ENCODE measurements around the gene GABRB2.

- TF ChIP-seq POLR2AphosphoS5 (IDR thresholded peaks at IDR 0.05; ENCODE audit: low read depth, low read length) (no peak), CTCF (IDR thresholded peaks at IDR 0.05) (no peak), SIN3A (IDR thresholded peaks at IDR 0.05; ENCODE audit: borderline replicate concordance, insufficient read depth, low read depth, low read length) (no peak)
- TF ChIP-seq, protein P1, sequence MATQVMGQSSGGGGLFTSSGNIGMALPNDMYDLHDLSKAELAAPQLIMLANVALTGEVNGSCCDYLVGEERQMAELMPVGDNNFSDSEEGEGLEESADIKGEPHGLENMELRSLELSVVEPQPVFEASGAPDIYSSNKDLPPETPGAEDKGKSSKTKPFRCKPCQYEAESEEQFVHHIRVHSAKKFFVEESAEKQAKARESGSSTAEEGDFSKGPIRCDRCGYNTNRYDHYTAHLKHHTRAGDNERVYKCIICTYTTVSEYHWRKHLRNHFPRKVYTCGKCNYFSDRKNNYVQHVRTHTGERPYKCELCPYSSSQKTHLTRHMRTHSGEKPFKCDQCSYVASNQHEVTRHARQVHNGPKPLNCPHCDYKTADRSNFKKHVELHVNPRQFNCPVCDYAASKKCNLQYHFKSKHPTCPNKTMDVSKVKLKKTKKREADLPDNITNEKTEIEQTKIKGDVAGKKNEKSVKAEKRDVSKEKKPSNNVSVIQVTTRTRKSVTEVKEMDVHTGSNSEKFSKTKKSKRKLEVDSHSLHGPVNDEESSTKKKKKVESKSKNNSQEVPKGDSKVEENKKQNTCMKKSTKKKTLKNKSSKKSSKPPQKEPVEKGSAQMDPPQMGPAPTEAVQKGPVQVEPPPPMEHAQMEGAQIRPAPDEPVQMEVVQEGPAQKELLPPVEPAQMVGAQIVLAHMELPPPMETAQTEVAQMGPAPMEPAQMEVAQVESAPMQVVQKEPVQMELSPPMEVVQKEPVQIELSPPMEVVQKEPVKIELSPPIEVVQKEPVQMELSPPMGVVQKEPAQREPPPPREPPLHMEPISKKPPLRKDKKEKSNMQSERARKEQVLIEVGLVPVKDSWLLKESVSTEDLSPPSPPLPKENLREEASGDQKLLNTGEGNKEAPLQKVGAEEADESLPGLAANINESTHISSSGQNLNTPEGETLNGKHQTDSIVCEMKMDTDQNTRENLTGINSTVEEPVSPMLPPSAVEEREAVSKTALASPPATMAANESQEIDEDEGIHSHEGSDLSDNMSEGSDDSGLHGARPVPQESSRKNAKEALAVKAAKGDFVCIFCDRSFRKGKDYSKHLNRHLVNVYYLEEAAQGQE (IDR thresholded peaks at IDR 0.05; ENCODE audit: insufficient read depth in 1 of 2, low read depth in 2 of 2, low read length in 1 of 2) = no peak
Observed at GRCh38 chr5:161306351-161306995, 240.1 kb downstream of the GABRB2 start.

All from Panc1 (cell line).